ENCODE data around the gene POMGNT2. TPM values are rescaled to one million over a fixed set of nuclear protein-coding genes. Genes with fewer than 3 reads are reported as not detected.

Gene POMGNT2
- total and polyA plus RNA-seq, 4 donors = 5.8 to 6.6 (median 6.5) TPM

DNA sequence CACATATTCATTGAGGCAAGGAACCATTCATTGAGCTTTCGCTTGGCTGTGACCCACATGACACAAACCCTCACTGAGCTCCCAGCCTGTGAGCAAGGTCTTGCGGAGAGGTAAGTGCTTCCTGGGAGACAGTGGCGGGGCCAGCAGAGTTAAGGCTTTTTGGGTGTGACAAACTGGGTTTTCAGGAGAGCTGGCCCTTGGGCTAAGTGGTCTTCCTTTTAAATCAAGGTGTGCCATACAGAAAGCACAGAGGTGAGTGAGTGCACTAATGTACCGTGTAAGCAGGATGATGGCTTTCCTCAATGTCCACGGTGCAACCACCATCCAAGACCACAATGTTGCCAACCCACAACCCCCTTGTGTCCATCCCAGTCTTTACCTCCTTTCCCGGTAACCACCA, 28.6 kb downstream of the POMGNT2 start (continued):
- TF ChIP-seq, protein P1, sequence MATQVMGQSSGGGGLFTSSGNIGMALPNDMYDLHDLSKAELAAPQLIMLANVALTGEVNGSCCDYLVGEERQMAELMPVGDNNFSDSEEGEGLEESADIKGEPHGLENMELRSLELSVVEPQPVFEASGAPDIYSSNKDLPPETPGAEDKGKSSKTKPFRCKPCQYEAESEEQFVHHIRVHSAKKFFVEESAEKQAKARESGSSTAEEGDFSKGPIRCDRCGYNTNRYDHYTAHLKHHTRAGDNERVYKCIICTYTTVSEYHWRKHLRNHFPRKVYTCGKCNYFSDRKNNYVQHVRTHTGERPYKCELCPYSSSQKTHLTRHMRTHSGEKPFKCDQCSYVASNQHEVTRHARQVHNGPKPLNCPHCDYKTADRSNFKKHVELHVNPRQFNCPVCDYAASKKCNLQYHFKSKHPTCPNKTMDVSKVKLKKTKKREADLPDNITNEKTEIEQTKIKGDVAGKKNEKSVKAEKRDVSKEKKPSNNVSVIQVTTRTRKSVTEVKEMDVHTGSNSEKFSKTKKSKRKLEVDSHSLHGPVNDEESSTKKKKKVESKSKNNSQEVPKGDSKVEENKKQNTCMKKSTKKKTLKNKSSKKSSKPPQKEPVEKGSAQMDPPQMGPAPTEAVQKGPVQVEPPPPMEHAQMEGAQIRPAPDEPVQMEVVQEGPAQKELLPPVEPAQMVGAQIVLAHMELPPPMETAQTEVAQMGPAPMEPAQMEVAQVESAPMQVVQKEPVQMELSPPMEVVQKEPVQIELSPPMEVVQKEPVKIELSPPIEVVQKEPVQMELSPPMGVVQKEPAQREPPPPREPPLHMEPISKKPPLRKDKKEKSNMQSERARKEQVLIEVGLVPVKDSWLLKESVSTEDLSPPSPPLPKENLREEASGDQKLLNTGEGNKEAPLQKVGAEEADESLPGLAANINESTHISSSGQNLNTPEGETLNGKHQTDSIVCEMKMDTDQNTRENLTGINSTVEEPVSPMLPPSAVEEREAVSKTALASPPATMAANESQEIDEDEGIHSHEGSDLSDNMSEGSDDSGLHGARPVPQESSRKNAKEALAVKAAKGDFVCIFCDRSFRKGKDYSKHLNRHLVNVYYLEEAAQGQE (IDR thresholded peaks at IDR 0.05) = no peak
- TF ChIP-seq, protein P2, sequence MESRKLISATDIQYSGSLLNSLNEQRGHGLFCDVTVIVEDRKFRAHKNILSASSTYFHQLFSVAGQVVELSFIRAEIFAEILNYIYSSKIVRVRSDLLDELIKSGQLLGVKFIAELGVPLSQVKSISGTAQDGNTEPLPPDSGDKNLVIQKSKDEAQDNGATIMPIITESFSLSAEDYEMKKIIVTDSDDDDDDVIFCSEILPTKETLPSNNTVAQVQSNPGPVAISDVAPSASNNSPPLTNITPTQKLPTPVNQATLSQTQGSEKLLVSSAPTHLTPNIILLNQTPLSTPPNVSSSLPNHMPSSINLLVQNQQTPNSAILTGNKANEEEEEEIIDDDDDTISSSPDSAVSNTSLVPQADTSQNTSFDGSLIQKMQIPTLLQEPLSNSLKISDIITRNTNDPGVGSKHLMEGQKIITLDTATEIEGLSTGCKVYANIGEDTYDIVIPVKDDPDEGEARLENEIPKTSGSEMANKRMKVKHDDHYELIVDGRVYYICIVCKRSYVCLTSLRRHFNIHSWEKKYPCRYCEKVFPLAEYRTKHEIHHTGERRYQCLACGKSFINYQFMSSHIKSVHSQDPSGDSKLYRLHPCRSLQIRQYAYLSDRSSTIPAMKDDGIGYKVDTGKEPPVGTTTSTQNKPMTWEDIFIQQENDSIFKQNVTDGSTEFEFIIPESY (IDR thresholded peaks at IDR 0.05) = no peak

GRCh38 chr3:43076857-43077256, 29.0 kb downstream of the POMGNT2 start:
- peak; percentile 17 for DNase-seq (ENCODE audit: low spot score)
- no peak for TF ChIP-seq MAX (IDR thresholded peaks at IDR 0.05)
- TF ChIP-seq, protein P2 (IDR thresholded peaks at IDR 0.05) = no peak
- no peak for TF ChIP-seq SP1 (IDR thresholded peaks at IDR 0.05)
- no peak for TF ChIP-seq TAF1 (conservative IDR thresholded peaks at IDR 0.05)
- TF ChIP-seq, protein P3, sequence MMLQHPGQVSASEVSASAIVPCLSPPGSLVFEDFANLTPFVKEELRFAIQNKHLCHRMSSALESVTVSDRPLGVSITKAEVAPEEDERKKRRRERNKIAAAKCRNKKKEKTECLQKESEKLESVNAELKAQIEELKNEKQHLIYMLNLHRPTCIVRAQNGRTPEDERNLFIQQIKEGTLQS (IDR thresholded peaks at IDR 0.05) = no peak
- TF ChIP-seq, protein P1 (IDR thresholded peaks at IDR 0.05) = no peak
- no peak for TF ChIP-seq HNF4A (conservative IDR thresholded peaks at IDR 0.05)
- TF ChIP-seq FOXA2 (IDR thresholded peaks at IDR 0.05) = no peak
- no peak for TF ChIP-seq EGR1 (IDR thresholded peaks at IDR 0.05; ENCODE audit: low read depth in 2 of 2)
- TF ChIP-seq RAD21 (IDR thresholded peaks at IDR 0.05) = no peak
- TF ChIP-seq, protein P4, sequence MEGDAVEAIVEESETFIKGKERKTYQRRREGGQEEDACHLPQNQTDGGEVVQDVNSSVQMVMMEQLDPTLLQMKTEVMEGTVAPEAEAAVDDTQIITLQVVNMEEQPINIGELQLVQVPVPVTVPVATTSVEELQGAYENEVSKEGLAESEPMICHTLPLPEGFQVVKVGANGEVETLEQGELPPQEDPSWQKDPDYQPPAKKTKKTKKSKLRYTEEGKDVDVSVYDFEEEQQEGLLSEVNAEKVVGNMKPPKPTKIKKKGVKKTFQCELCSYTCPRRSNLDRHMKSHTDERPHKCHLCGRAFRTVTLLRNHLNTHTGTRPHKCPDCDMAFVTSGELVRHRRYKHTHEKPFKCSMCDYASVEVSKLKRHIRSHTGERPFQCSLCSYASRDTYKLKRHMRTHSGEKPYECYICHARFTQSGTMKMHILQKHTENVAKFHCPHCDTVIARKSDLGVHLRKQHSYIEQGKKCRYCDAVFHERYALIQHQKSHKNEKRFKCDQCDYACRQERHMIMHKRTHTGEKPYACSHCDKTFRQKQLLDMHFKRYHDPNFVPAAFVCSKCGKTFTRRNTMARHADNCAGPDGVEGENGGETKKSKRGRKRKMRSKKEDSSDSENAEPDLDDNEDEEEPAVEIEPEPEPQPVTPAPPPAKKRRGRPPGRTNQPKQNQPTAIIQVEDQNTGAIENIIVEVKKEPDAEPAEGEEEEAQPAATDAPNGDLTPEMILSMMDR (IDR thresholded peaks at IDR 0.05; ENCODE audit: low read depth, low read length, missing input control) = no peak
- no peak for TF ChIP-seq JUND (IDR thresholded peaks at IDR 0.05)
- TF ChIP-seq NR2F2 (IDR thresholded peaks at IDR 0.05) = no peak
- no peak for TF ChIP-seq FOXA1 (IDR thresholded peaks at IDR 0.05)
- TF ChIP-seq HNF4G (IDR thresholded peaks at IDR 0.05) = no peak
- no peak for TF ChIP-seq GABPA (IDR thresholded peaks at IDR 0.05 in 1 of 2, conservative IDR thresholded peaks at IDR 0.05 in 1 of 2)
- no peak for TF ChIP-seq YY1 (IDR thresholded peaks at IDR 0.05)
- H3K4me3 ChIP-seq (ENCODE audit: low read depth in 1 of 3, low read length in 3 of 3) = no peak overlapping the region
- H3K27me3 ChIP-seq (ENCODE audit: control insufficient read depth in 4 of 4, insufficient read depth in 4 of 4, low read length in 3 of 4) = no peaks in the 10 kb centered on the region
- H3K36me3 ChIP-seq (ENCODE audit: control insufficient read depth in 4 of 4, insufficient read depth in 3 of 4, low read depth in 1 of 4, low read length in 3 of 4) = peaks cover 0 to 16% (median 4%) of the 10 kb centered on the region in 4 donors
- H3K9ac ChIP-seq (ENCODE audit: low read depth in 1 of 2, low read length in 2 of 2) = no peak overlapping the region
- no peaks in the 10 kb centered on the region for H3K9me3 ChIP-seq (ENCODE audit: control insufficient read depth in 4 of 4, low read length in 3 of 4)
- H3K4me1 ChIP-seq (ENCODE audit: control insufficient read depth in 4 of 4, insufficient read depth in 4 of 4, low read length in 3 of 4) = peaks cover 9 to 25% (median 19%) of the 10 kb centered on the region in 4 donors
- 86% methylated on average over 4 of the region's 4 CpGs for WGBS
- H3K27ac ChIP-seq (ENCODE audit: low read depth in 1 of 2, low read length in 2 of 2) = peak overlapping the region in 1 of 2 donors; percentile 89

Data from liver (tissue), 9 donors.